H7 (cell line): Measurements from ENCODE around the gene MAML2. TPM values are rescaled to one million over a fixed set of nuclear protein-coding genes. Genes with fewer than 3 reads are reported as not detected.
A peak's percentile ranks its signal among the peaks of the same experiment; 100 is the strongest.

Source experiments
- DNase-seq: peaks from one replicate; pipeline ENCODE4 v3.0.0; 2012
- H3K27me3 ChIP-seq: 2 replicates; pipeline ENCODE4 v1.6.0; 2011; ENCODE audit warnings: mild to moderate bottlenecking, low read length; ENCODE audit not compliant: control insufficient read depth, insufficient read depth
- H3K36me3 ChIP-seq: replicated peaks from 2 replicates; pipeline ENCODE4 v1.5.1; 2011; ENCODE audit warnings: low read length; ENCODE audit not compliant: control insufficient read depth, insufficient read depth
- H3K4me3 ChIP-seq: 2 replicates; pipeline ENCODE4 v1.5.1; 2011; ENCODE audit warnings: low read depth, mild to moderate bottlenecking, control low read depth, low read length, moderate library complexity; ENCODE audit not compliant: insufficient read depth
- total RNA-seq: library from RNA; depleted of rRNA; stranded (reverse); fragments of >200 nt; shearing (Covaris generic); gene quantifications from 2 replicates; pipeline ENCODE4 v1.2.3, GENCODE V29; 2014

The MAML2 gene
- total RNA-seq, 1 experiment from 2014 or later: 3.6 TPM

- Histone ChIP-seq H3K4me3 (no peak overlapping the region), H3K36me3 (no peaks in the 10 kb centered on the region), H3K27me3 (no peaks in the 10 kb centered on the region)
- no peak for DNase-seq
These were observed 175.2 kb downstream of the MAML2 start for GRCh38 chr11:96167787-96168186.

- DNase-seq: no peak
These were observed 175.7 kb downstream of the MAML2 start for GRCh38 chr11:96167203-96167758.

GRCh38 chr11:96162816-96163499 is 180.0 kb downstream of the MAML2 start:
- DNase-seq: no peak
- Histone ChIP-seq H3K4me3 (no peak overlapping the region), H3K27me3 (no peaks in the 10 kb centered on the region), H3K36me3 (no peaks in the 10 kb centered on the region)

More at GRCh38 chr11:96167203-96167758, 175.7 kb downstream of the MAML2 start:
- no peaks in the 10 kb centered on the region for H3K36me3 ChIP-seq
- H3K4me3 ChIP-seq: no peak overlapping the region
- no peaks in the 10 kb centered on the region for H3K27me3 ChIP-seq

- no peak for DNase-seq
- H3K4me3 ChIP-seq: no peak overlapping the region
These were observed 181.5 kb downstream of the MAML2 start for GRCh38 chr11:96161307-96162089.

GRCh38 chr11:96160732-96161306 is 182.2 kb downstream of the MAML2 start:
- H3K4me3 ChIP-seq: no peak overlapping the region
- H3K36me3 ChIP-seq: no peaks in the 10 kb centered on the region
- no peaks in the 10 kb centered on the region for H3K27me3 ChIP-seq
- no peak for DNase-seq

More at GRCh38 chr11:96161307-96162089, 181.5 kb downstream of the MAML2 start:
- Histone ChIP-seq H3K27me3 (no peaks in the 10 kb centered on the region), H3K36me3 (no peaks in the 10 kb centered on the region)

GRCh38 chr11:96159968-96160367 is 183.0 kb downstream of the MAML2 start:
- Histone ChIP-seq H3K36me3 (no peaks in the 10 kb centered on the region), H3K27me3 (no peaks in the 10 kb centered on the region), H3K4me3 (no peak overlapping the region)
- no peak for DNase-seq

- H3K36me3 ChIP-seq: no peaks in the 10 kb centered on the region
- H3K4me3 ChIP-seq: no peak overlapping the region
- H3K27me3 ChIP-seq: no peaks in the 10 kb centered on the region
- no peak for DNase-seq
These were observed 184.9 kb downstream of the MAML2 start for GRCh38 chr11:96158126-96158525.

- no peak for DNase-seq
- no peak overlapping the region for H3K4me3 ChIP-seq
- no peaks in the 10 kb centered on the region for H3K36me3 ChIP-seq
- H3K27me3 ChIP-seq: no peaks in the 10 kb centered on the region
These were observed 185.5 kb downstream of the MAML2 start for GRCh38 chr11:96157517-96157873.

GRCh38 chr11:96156379-96156722 is 186.6 kb downstream of the MAML2 start:
- H3K36me3 ChIP-seq: no peaks in the 10 kb centered on the region
- no peaks in the 10 kb centered on the region for H3K27me3 ChIP-seq
- H3K4me3 ChIP-seq: no peak overlapping the region
- no peak for DNase-seq

- no peak overlapping the region for H3K4me3 ChIP-seq
- no peaks in the 10 kb centered on the region for H3K36me3 ChIP-seq
- peak; percentile 39 for DNase-seq
- H3K27me3 ChIP-seq: no peaks in the 10 kb centered on the region
These were observed 187.2 kb downstream of the MAML2 start for GRCh38 chr11:96155627-96156378.

- H3K36me3 ChIP-seq: no peaks in the 10 kb centered on the region
- no peaks in the 10 kb centered on the region for H3K27me3 ChIP-seq
- no peak overlapping the region for H3K4me3 ChIP-seq
- no peak for DNase-seq
These were observed 188.0 kb downstream of the MAML2 start for GRCh38 chr11:96154802-96155520.

- Histone ChIP-seq H3K4me3 (no peak overlapping the region), H3K36me3 (no peaks in the 10 kb centered on the region), H3K27me3 (no peaks in the 10 kb centered on the region)
- no peak for DNase-seq
These were observed 190.4 kb downstream of the MAML2 start for GRCh38 chr11:96152623-96153022.

- no peak for DNase-seq
- Histone ChIP-seq H3K36me3 (no peaks in the 10 kb centered on the region), H3K27me3 (no peaks in the 10 kb centered on the region), H3K4me3 (no peak overlapping the region)
These were observed 191.5 kb downstream of the MAML2 start for GRCh38 chr11:96151501-96151900.

GRCh38 chr11:96150609-96151008 is 192.4 kb downstream of the MAML2 start:
- no peaks in the 10 kb centered on the region for H3K36me3 ChIP-seq
- DNase-seq: no peak
- no peaks in the 10 kb centered on the region for H3K27me3 ChIP-seq
- no peak overlapping the region for H3K4me3 ChIP-seq
